ENCODE results near the gene FOXP1.

DNA sequence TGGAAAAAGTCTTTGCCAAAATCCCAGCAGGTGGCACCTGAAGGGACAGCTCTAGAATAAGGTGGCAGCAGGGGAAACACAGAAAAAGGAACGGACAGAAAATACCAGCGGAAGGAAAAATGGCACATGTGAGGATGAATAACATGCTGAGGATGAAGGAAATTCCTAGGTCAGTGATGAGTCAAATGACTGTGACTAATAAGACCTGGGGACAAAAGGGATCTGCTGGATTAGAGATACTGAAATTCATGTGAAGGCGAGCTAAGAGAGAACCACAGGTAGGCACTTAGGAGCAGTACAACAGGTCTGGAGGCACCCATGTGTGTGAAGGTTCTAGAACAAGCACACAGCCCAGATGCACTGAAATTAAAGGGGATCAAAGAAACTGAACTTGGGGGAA lies 482.5 kb downstream of the FOXP1 start:
- no peak for TF ChIP-seq CTCF (conservative IDR thresholded peaks at IDR 0.05; ENCODE audit: low read depth, low read length)
- no peak for TF ChIP-seq EZH2 (IDR thresholded peaks at IDR 0.05; ENCODE audit: borderline replicate concordance, low read depth, low read length, poor library complexity, severe bottlenecking)
